ENCODE data around the gene OR6J1.
"Not testable (repeated sequence)": the region's sequence is repeated elsewhere in the genome, so short reads cannot be mapped to it uniquely, and the experiment has no call there.

The OR6J1 gene

GRCh38 chr14:22650960-22651521, 6.9 kb upstream of the OR6J1 start:
- H3K4me3 ChIP-seq (ENCODE audit: low read depth, low read length), result no peak overlapping the region
- TF ChIP-seq CTCF (IDR thresholded peaks at IDR 0.05; ENCODE audit: control insufficient read depth, extremely low read depth, insufficient read depth), result no peak
- DNase-seq (ENCODE audit: low read depth), result no peak

GRCh38 chr14:22650046-22650739, 6.0 kb upstream of the OR6J1 start:
- TF ChIP-seq CTCF (IDR thresholded peaks at IDR 0.05; ENCODE audit: control insufficient read depth, extremely low read depth, insufficient read depth), result no peak
- DNase-seq (ENCODE audit: low read depth), result no peak
- H3K4me3 ChIP-seq (ENCODE audit: low read depth, low read length), result no peak overlapping the region

GRCh38 chr14:22648506-22648905, 4.4 kb upstream of the OR6J1 start:
- H3K4me3 ChIP-seq (ENCODE audit: low read depth, low read length), result no peak overlapping the region
- no peak for TF ChIP-seq CTCF (IDR thresholded peaks at IDR 0.05; ENCODE audit: control insufficient read depth, extremely low read depth, insufficient read depth)
- DNase-seq (ENCODE audit: low read depth), result no peak

DNA sequence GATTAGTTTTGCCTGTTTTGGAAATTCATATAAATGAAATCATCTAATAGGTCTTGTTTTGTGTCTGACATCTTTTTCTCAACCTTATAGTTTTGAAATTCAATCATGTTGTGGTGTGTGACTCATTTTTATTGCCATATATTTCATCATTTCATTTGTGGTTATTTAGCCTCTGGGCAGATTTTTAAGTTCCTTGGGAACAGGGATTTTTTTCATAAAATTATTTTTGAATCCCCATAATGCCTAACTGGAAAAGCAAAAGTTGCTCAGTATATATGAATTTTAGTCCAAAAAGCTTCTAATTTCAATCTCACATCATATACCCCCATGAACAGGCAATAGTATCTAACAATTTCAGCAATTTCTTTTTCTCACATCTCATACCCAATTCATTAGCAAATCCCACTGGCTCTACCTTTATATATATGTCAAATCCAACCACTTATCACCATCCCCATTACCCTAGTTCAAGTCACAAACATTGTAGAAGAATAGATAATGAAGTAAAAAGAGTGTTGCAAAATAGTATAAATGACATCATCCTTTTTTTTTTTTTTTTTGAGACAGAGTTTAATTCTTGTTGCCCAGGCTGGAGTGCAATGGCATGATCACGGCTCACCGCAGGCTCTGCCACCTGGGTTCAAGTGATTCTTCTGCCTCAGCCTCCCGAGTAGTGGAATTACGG, 2.6 kb upstream of the OR6J1 start:
- DNase-seq (ENCODE audit: low read depth), result no peak
- no peak for TF ChIP-seq CTCF (IDR thresholded peaks at IDR 0.05; ENCODE audit: control insufficient read depth, extremely low read depth, insufficient read depth)
- H3K4me3 ChIP-seq (ENCODE audit: low read depth, low read length), result no peak overlapping the region

DNA sequence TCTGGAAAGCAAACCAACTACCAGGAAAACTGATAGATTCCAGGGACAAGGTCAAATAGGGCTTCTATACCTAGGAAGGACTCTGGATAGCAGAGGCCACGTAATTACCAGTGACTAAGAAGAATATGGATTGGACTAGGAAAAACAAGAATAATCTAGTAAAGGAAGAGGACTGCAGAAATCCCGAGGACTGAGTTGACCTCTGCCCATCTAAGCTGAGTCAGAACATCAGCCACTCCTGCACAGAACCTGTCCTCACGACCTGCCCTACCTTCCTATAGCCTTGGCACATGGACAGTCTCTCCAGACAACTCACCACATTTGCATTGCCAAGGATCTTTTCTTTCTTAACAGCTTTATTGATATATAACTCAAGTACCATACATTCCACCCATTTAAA, 2.3 kb downstream of the OR6J1 start:
- no peak for DNase-seq (ENCODE audit: low read depth)
- H3K4me3 ChIP-seq (ENCODE audit: low read depth, low read length), result no peak overlapping the region
- no peak for TF ChIP-seq CTCF (IDR thresholded peaks at IDR 0.05; ENCODE audit: control insufficient read depth, extremely low read depth, insufficient read depth)

DNA sequence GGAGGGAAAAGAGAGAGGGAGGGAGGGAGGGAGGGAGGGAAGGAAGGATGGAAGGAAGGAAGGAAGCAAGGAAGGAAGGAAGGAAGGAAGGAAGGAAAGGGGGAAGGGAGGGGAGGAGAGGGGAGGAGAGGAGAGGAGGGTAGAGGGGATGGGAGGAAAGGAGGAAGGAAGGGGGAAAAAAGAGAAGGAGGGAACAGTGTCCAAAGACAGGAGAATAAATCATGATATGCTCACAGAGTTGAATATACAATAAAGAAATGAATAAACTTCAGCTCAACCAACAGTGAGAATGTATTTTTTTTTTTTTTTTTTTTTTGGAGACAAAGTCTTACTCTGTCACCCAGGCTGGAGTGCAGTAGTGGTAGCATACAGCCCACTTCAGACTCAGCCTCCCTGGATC, 4.0 kb downstream of the OR6J1 start:
- TF ChIP-seq CTCF (IDR thresholded peaks at IDR 0.05; ENCODE audit: control insufficient read depth, extremely low read depth, insufficient read depth), result no peak
- DNase-seq (ENCODE audit: low read depth), result no peak
- H3K4me3 ChIP-seq (ENCODE audit: low read depth, low read length), result no peak overlapping the region

GRCh38 chr14:22635980-22636379, 8.2 kb downstream of the OR6J1 start:
- not testable (repeated sequence) for DNase-seq (ENCODE audit: low read depth); H3K4me3 ChIP-seq (ENCODE audit: low read depth, low read length)
